Measurements from ENCODE around the gene BST2.

Gene BST2

GRCh38 chr19:17419154-17419620 is 13.8 kb upstream of the BST2 start:
- DNase-seq, result no peak

- DNase-seq, result no peak
These were observed 13.3 kb upstream of the BST2 start for GRCh38 chr19:17418710-17419109.

- DNase-seq, result no peak
These were observed 9.7 kb upstream of the BST2 start for GRCh38 chr19:17415121-17415520.

GRCh38 chr19:17414097-17414496 is 8.7 kb upstream of the BST2 start:
- no peak for DNase-seq

GRCh38 chr19:17411801-17412200 is 6.4 kb upstream of the BST2 start:
- DNase-seq, result no peak

GRCh38 chr19:17409990-17410389 is 4.6 kb upstream of the BST2 start:
- DNase-seq, result no peak

- no peak for DNase-seq
These were observed 1.4 kb upstream of the BST2 start for GRCh38 chr19:17406887-17407196.

- DNase-seq, result no peak
These were observed 836 bp upstream of the BST2 start for GRCh38 chr19:17406046-17406886.

GRCh38 chr19:17404621-17405249 is 695 bp downstream of the BST2 start:
- DNase-seq, result no peak

- no peak for DNase-seq
These were observed 1.4 kb downstream of the BST2 start for GRCh38 chr19:17404015-17404414.

GRCh38 chr19:17402982-17403855 is 2.2 kb downstream of the BST2 start:
- no peak for DNase-seq

GRCh38 chr19:17401628-17402027 is 3.8 kb downstream of the BST2 start:
- no peak for DNase-seq

GRCh38 chr19:17398902-17399527 is 6.4 kb downstream of the BST2 start:
- DNase-seq, result no peak

GRCh38 chr19:17394891-17395415 is 10.5 kb downstream of the BST2 start:
- DNase-seq, result peak; percentile 36

GRCh38 chr19:17393914-17394313 is 11.5 kb downstream of the BST2 start, which contains the start of gene CCDC194:
CCDC194 (minus strand) TSS chr19:17394196; CDS start chr19:17394158, 38 bp downstream.
- peak; percentile 47 for DNase-seq

GRCh38 chr19:17393002-17393401 is 12.4 kb downstream of the BST2 start:
- DNase-seq, result peak; percentile 42

GRCh38 chr19:17391371-17392151 is 13.9 kb downstream of the BST2 start:
- peak; percentile 48 for DNase-seq

- DNase-seq, result peak; percentile 91
These were observed 14.6 kb downstream of the BST2 start for GRCh38 chr19:17390665-17391370.

GRCh38 chr19:17389957-17390664 is 15.3 kb downstream of the BST2 start:
- peak; percentile 43 for DNase-seq

GRCh38 chr19:17389288-17389687 is 16.1 kb downstream of the BST2 start:
- no peak for DNase-seq

Data from right forelimb (tissue), 1 donor.